ENCODE results near the gene SIRPB2.

- TF ChIP-seq CTCF (IDR thresholded peaks at IDR 0.05) (no peak), POLR2A (IDR thresholded peaks at IDR 0.05) (no peak)
Measured at GRCh38 chr20:1427457-1428054, 63.7 kb downstream of the SIRPB2 start.
